NCI-H2196 (cell line): ENCODE data around the gene CYP19A1.
"Not testable (repeated sequence)": the region's sequence is repeated elsewhere in the genome, so short reads cannot be mapped to it uniquely, and the experiment has no call there.

ENCODE experiments used
- DNase-seq: peaks from one replicate; lab custom pipeline; 2025; ENCODE audit not compliant: unreplicated experiment; lab: John Stamatoyannopoulos, UW

Gene CYP19A1

GRCh38 chr15:51188791-51189190, 149.6 kb downstream of the CYP19A1 start:
- not testable (repeated sequence) for DNase-seq

DNA sequence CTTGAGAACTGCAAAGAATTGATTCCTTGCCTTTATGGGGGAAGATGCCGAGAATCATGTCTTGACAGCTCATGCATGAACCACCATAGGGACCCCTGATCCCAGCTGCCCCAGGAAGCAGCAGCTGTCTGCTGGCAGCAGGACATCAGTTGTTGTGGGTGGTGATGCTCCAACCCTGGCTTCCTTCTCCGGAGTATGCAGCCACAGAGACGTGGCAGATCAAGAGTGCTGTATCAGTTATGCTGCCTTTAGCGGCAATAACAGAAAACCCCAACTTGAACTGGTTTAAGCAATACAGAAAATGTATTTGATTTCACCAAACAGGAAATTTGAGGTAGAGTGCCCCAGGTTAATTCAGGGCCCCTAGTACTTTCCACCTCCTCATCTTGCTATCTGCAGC, 151.5 kb downstream of the CYP19A1 start:
- no peak for DNase-seq

DNA sequence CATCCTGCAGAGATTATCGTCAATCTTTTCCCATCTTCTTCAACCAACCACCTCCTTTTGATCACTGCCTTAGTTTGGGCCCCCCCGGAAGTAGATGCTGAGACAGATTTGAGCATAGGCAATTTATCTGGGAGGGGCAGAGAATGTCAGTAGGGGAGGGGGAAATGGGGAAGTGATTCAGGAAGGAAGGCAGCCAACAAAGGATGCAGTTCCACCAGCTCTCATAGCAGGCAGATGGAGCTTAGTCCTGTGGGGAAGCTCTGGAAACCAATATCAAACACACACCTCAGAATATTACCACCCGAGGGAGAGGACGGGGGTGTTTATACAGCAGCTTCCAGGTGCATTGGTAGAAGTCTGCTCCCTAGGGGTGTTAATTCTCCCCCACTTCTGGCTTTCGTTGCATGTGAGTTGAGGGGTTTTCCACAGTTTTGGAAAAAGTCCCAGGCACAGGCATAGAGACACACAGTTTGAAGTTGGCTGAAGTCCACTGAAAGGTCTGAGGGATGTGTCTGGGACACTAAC, 152.2 kb downstream of the CYP19A1 start:
- no peak for DNase-seq

DNA sequence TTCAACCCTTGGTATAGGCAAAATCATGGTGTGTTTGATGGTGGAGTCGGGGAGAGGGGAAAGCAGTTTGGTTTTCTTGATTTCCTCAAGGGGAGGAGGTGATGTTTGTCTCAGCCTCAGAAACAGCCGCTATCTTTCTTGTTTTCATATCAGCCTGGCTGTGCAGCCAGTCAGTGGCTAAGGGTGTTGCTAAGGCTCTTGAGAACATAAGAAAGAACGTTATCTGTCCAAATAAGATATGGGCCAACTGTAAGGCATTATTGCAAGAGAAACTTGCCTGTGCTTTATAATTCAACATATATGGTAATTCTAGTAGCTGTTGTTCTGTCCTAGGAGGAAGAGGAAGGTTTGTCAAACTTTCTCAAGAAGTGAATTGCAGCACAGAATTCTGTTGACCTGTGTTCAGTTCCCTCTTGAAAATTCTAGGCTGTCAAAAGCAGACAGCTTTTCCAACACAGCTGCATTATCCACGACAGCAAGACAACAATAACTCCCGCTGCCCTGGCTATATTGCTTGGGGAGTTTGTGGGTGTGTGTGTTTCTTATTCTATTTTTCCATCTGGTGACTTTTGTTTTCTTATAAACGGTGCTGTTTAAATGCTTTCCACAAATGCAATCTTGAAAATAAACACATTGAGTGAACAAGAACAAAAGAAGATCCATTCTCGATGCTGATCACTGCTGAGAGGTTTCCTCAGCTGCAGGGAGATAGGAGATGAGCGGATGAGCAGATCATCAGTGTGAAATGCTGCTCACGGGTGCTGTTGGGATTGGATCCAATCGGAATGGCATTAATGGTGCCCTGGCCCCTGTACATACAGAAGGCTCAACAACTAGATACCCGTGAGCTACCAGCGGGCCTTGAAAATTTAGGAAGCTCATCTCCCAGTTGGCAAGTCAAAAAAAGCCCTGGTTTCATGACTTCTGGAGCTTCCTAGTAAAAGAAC, 152.9 kb downstream of the CYP19A1 start:
- DNase-seq, result no peak

GRCh38 chr15:51184627-51185026, 153.8 kb downstream of the CYP19A1 start:
- no peak for DNase-seq

GRCh38 chr15:51183076-51183475, 155.3 kb downstream of the CYP19A1 start:
- DNase-seq, result no peak

GRCh38 chr15:51181905-51182304, 156.5 kb downstream of the CYP19A1 start:
- DNase-seq, result no peak

DNA sequence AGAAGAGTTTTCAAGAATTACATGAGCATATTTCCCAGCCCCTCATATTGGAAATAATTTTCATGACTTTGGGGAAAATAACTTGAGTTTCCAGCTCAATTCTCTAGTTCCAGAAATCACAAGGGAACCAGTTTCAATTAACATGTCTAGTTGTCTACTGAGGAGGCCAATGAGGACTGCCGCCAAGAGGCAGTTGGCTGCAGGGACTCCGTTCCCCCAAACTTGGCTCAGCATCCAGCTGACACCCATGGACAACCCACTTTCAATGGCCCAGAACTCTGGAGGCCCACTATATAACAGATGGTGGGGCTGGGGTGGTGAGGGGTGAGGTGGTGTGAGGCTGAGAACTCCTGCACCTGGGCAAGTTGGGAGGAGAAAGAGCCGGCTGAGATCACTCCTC, 157.2 kb downstream of the CYP19A1 start:
- DNase-seq, result no peak

GRCh38 chr15:51180534-51180933, 157.9 kb downstream of the CYP19A1 start:
- no peak for DNase-seq

GRCh38 chr15:51180011-51180410, 158.4 kb downstream of the CYP19A1 start:
- DNase-seq, result no peak

DNA sequence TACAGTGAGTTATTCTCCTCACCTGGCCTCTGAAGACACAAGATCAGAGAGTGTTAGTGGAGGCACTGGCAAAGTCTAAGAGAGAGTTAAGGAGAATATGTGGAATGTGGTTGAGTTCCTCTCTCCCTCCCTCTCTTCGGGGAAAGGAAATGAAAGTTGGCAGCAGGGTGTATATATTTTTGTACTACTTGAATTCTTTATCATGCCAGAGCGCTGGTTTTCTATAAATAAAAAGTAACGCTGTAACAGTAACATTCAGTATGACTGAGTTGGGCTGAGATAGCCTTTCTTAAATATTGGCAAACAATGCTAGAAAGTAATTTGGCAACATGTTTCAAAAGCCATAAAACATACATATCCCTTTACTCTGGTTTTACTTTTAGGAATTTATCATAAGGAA, 166.2 kb downstream of the CYP19A1 start:
- no peak for DNase-seq

DNA sequence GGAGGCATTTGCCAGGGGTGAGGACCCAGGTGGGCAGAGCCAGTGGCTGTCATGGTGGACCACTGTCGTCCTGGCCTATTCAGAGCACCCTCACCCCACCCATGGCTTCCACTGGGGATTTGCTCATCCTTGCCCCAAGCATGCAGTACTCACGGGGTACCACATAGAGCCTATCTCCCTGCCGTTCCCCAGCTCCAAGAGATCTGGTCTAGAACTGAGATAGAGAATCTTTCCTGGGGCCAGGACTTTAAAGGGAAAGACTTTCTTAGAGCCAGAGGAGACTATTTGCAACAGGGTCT, 166.8 kb downstream of the CYP19A1 start:
- DNase-seq, result no peak

GRCh38 chr15:51170882-51171633, 167.3 kb downstream of the CYP19A1 start:
- DNase-seq, result no peak

DNA sequence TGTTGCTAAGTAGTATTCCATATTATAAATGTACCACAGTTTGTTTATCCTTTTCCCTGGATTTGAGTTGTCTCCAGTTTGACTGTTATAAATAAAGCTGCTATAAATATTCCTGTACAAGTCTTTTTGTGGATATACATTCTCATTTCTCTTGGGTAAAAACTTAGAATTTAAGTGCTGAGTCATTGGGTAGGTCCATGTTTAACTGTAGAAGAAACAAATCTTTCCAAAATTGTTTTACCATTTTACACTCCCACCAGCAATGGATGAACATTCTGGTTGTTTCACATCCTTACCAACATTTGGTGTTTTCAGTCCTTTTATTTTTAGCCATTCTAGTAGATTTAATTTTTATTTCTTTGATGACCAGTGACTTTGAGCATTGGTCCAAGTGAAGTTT, 169.7 kb downstream of the CYP19A1 start:
- DNase-seq, result no peak

GRCh38 chr15:51163843-51164242, 174.6 kb downstream of the CYP19A1 start:
- no peak for DNase-seq

- DNase-seq, result peak; percentile 50
Observed at GRCh38 chr15:51162865-51163762, 175.3 kb downstream of the CYP19A1 start.

DNA sequence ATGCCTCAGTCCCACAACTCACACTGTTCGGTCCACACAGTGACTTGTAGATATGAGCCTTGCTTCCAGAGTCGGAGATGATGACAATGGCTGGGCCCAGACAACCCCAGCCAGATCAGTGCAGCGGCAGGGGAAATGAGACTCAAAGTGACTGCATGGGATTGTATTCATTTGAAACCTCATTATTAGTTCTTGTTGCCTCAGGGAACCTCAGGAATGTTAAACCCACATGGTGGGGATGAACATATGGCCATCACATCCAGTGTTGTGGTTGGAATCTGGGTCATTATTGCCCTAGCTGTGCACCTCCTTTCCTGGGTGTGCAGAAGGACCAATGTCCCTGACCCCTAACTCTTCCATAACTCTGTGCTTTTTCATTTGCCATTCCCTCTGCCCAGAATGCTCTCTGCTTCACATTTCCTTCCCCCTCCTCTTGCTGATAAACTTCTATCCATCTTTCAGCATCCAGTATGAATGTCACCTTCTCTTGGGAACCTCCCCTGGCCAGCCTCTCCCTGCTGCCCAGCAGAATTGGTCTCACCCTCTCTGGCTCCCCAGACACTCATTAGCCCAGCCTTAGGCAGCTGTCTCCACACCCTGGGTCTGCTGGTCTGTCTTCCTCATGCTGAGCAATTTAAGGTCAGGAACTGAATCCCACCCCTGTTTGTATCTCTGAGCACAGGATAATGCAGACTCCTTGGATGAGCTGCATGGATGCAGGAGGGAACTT, 176.7 kb downstream of the CYP19A1 start:
- no peak for DNase-seq

- no peak for DNase-seq
Observed at GRCh38 chr15:51160484-51160883, 177.9 kb downstream of the CYP19A1 start.
